ENCODE measurements around the gene LUC7L3.

DNA sequence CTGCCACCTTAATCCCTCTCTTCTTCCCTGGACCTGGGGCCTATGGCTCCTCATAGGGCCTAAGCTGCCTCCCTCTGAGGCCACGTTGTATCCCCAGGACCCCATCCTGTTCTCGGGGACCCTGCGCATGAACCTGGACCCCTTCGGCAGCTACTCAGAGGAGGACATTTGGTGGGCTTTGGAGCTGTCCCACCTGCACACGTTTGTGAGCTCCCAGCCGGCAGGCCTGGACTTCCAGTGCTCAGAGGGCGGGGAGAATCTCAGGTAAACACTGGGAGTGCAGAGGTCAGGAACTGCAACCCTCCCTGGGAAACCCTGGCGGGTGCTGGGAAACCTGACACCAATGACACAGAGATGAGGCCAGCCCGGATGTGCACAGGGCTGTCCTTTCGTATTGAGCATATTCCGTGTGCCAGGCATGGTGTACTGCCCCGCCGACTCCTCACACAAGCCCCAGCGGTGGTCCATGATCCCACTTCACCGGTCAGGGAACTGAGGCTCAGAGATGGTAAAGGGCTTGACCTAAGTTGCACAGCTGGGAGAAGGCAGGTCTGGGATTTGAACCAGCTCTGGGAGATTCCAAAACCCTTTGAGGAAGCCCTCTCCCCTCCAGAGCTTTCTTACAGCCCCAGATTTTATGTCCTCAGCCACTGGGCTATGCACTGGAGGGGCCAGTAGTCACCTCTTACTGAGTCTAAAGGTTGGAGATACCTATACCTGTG lies 34.6 kb upstream of the LUC7L3 start:
- TF ChIP-seq EZH2 (IDR thresholded peaks at IDR 0.05; ENCODE audit: borderline replicate concordance, insufficient read depth, low read depth, low read length, poor library complexity, severe bottlenecking) (no peak), CTCF (IDR thresholded peaks at IDR 0.05) (no peak)

All from B cell (primary cell).